SK-N-MC (cell line): Measurements from ENCODE around the gene PIK3C3.

ENCODE experiments used
- DNase-seq: peaks from one replicate; pipeline ENCODE4 v3.0.0-alpha.2; 2011; ENCODE audit warnings: low read depth, low spot score
- H3K27ac ChIP-seq: fragments of 200-600 bp; sonication (generic); 2 replicates; pipeline ENCODE4 v1.5.1; 2016; ENCODE audit warnings: mixed run types
- H3K36me3 ChIP-seq: fragments of 200-600 bp; sonication (generic); 2 replicates; pipeline ENCODE4 v1.6.1; 2017; ENCODE audit warnings: antibody characterized with exemption, low read length, mixed read lengths; ENCODE audit not compliant: insufficient read depth
- H3K4me3 ChIP-seq: fragments of 200-600 bp; sonication (generic); 2 replicates; pipeline ENCODE4 v1.5.1; 2016
- H3K9ac ChIP-seq: fragments of 200-600 bp; sonication (generic); 2 replicates; pipeline ENCODE4 v1.8.0; 2017; ENCODE audit warnings: mixed run types, mixed read lengths; ENCODE audit not compliant: insufficient read length
- H3K9me3 ChIP-seq: fragments of 200-600 bp; sonication (generic); 2 replicates; pipeline ENCODE4 v1.6.1; 2017; ENCODE audit warnings: low read depth, mild to moderate bottlenecking, antibody characterized with exemption, low read length, moderate library complexity, mixed read lengths
- EZH2 ChIP-seq: fragments of 200-600 bp; sonication (generic); IDR thresholded peaks from one replicate; pipeline ENCODE4 v1.6.1; 2017; ENCODE audit warnings: antibody characterized with exemption
- FOXP2 ChIP-seq: optimal IDR thresholded peaks from 2 replicates; pipeline ENCODE3; 2011; ENCODE audit warnings: mild to moderate bottlenecking, moderate library complexity; ENCODE audit not compliant: insufficient read depth; ENCODE audit errors: extremely low read length, control extremely low read depth
- POLR2AphosphoS5 ChIP-seq: IDR thresholded peaks from 2 replicates; pipeline ENCODE4 v1.6.1; 2012; ENCODE audit warnings: mild to moderate bottlenecking, low read depth, low read length, borderline replicate concordance

The PIK3C3 gene

DNA sequence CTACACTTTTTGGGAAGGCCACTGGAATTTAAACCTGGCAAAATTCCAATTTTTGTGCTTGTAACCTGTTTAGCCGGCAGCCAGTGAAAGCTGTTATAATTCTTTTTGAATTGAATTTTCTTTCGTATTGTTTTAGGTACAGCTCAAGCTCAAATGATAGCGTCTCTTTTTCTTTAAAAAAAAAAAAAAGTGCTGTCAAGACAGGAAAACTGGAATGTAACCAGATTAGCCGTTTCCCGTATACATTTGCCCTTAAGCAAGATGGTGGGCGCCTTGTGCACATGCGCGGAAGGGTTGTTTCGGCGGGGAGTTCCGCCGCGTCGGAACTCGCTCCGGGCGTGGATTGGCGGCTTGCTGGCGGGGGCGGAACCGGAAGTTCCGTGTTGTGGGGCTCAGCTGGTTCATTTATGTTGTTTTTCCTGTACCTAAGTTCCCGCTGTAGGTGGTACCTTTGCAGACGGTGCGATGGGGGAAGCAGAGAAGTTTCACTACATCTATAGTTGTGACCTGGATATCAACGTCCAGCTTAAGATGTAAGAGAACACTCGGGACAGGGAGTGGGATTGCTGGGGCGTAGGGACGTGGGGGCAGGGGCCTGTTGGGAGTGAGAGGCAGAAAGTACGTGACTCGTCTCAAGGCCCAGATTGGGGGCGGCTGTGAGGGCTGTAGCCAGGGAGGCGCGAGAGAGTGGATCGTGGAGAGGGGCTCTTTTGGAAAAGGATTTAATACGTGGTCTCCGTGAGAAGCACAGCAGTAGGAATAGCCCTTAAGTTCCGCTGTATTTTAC is at the start of gene PIK3C3:
Gene PIK3C3, plus strand, starts transcription at position 408 of the 787 bp plus-strand sequence. Its CDS starts 58 bp downstream, at position 466.
- TF ChIP-seq EZH2 (no peak), POLR2AphosphoS5 (peak; percentile 53; the same call in 1 of the 2 replicates)
- Histone ChIP-seq H3K36me3 (peaks cover 12% of the 10 kb centered on the region), H3K9me3 (no peaks in the 10 kb centered on the region), H3K9ac (peak within 1 kb of the TSS; percentile 92), H3K4me3 (peak within 1 kb of the TSS; percentile 96), H3K27ac (peak within 1 kb of the TSS; percentile 54; the same call in 1 of the 2 replicates)
- DNase-seq: peak; percentile 93

DNA sequence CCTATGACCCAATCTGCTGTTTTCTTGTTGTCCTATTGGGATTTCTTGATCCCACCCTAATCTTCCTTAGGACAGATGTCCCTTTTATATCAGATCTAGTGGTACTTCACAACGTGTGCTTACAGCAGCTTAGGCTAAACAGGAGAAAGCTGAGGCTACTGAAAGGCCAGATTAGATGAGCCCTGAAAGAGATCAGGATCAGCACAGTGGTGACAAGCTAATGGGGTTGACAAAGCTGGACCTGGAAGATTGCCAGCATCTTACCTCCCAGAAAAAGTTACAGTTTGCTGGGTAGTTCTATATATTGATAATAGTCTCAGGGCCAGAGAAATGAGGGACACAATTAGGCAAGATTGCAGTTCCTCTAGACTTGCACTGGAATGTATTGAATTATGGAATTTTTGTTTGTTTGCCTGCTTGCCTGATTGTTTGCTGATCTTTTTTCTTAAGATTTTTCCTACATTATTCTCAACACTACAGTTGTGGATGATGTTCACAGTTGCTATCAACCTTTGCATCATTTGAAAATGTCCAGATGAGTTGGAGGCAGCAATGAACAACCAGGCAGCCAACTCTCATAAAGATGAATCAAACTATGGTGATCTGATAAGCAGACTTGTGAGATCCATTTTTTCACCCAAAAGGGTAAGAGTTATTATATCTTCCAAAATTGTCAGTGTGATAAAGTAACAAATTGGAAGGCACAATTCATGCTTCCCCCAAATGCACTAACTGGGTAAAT is 49.1 kb upstream of the PIK3C3 start:
- Histone ChIP-seq H3K9me3 (no peaks in the 10 kb centered on the region), H3K9ac (no peak overlapping the region), H3K4me3 (no peak overlapping the region), H3K27ac (no peak overlapping the region), H3K36me3 (no peaks in the 10 kb centered on the region)
- no peak for TF ChIP-seq EZH2
- no peak for DNase-seq

DNA sequence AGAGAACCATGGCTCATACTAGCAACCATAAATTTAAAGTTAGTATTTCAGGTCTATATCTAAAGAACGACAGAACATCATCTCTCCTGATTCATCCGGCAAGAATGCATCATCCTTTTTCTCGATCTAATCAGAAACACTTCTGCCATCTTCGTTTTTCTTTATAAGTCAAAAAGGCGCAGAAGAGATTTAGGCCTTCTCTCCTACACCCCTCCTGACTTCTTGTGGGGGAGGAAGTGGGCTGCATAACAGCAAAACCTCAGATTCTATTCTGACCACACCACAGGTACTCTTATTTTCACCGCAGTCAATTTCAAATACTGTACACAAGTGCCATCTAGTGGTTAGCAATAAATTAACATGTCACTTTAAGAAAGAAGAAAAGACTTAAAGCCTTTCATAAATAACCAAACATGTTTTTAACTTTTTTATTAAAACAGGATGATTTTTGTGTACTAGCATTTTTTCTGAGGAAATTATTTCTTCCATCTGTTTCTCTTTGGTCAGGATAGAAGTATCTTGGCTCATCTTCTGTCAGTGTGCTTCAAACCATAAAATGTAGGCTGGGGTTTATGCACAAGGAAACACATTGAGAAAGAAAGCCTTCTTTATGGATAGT is 48.4 kb upstream of the PIK3C3 start:
- no peak overlapping the region for H3K27ac ChIP-seq
- H3K9ac ChIP-seq: no peak overlapping the region
- H3K36me3 ChIP-seq: no peaks in the 10 kb centered on the region
- TF ChIP-seq FOXP2 (no peak), POLR2AphosphoS5 (no peak), EZH2 (no peak)
- H3K9me3 ChIP-seq: no peaks in the 10 kb centered on the region
- peak; percentile 34 for DNase-seq
- no peak overlapping the region for H3K4me3 ChIP-seq

DNA sequence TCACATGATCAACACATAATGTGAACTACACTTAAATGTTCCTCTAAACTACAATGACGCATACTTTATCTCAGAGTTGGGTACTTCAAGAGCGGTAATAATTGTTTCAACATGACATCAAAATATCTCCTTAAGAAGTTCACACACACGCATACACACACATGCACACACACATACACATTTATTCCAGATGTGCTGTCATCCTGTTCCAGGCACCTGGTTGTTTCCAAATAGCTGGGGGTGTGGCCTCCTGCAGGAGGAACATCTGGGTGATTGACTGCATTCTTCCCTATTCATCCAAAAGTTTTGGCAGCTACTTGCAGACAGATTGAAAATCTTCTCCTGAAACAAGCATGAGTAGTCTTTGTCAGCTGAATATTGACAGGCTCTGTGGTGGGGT is 37.9 kb upstream of the PIK3C3 start:
- H3K27ac ChIP-seq: no peak overlapping the region
- H3K9ac ChIP-seq: no peak overlapping the region
- no peaks in the 10 kb centered on the region for H3K9me3 ChIP-seq
- DNase-seq: no peak
- TF ChIP-seq EZH2 (no peak), FOXP2 (no peak), POLR2AphosphoS5 (no peak)
- H3K36me3 ChIP-seq: no peaks in the 10 kb centered on the region
- H3K4me3 ChIP-seq: no peak overlapping the region

DNA sequence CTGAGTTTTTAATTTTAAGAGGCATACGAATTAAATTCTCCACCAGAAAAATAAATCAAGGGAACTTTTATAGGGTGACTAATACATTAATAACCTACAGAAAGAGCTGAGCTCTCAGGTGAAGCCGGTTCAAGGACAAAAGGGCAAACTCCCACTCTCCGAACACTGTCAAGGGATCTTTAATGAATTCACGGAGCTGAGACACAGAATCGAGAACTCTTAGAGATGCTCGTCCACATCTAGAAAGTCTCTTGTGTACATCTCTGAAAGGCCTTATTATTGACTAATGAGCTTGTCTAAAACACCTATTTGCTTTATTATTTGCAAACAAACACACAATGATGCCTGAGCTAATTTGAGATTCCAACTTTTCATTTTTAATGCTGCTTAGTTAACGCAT is 33.3 kb upstream of the PIK3C3 start:
- Histone ChIP-seq H3K9ac (no peak overlapping the region), H3K9me3 (no peaks in the 10 kb centered on the region), H3K4me3 (no peak overlapping the region), H3K27ac (no peak overlapping the region), H3K36me3 (no peaks in the 10 kb centered on the region)
- no peak for DNase-seq
- no peak for TF ChIP-seq POLR2AphosphoS5
- TF ChIP-seq EZH2: no peak
- TF ChIP-seq FOXP2: no peak

GRCh38 chr18:41922176-41922575 is 32.9 kb upstream of the PIK3C3 start:
- no peak overlapping the region; the same call in 1 of the 2 replicates for H3K27ac ChIP-seq
- no peaks in the 10 kb centered on the region for H3K9me3 ChIP-seq
- H3K4me3 ChIP-seq: no peak overlapping the region
- no peak overlapping the region for H3K9ac ChIP-seq
- TF ChIP-seq POLR2AphosphoS5 (no peak), FOXP2 (no peak), EZH2 (no peak)
- H3K36me3 ChIP-seq: no peaks in the 10 kb centered on the region
- no peak for DNase-seq

- DNase-seq: no peak
- Histone ChIP-seq H3K4me3 (no peak overlapping the region), H3K27ac (peak overlapping the region; percentile 61; the same call in 1 of the 2 replicates), H3K9me3 (no peaks in the 10 kb centered on the region), H3K36me3 (no peaks in the 10 kb centered on the region), H3K9ac (no peak overlapping the region)
- TF ChIP-seq FOXP2 (no peak), POLR2AphosphoS5 (no peak), EZH2 (no peak)
Observed at GRCh38 chr18:41922841-41923240, 32.2 kb upstream of the PIK3C3 start.

DNA sequence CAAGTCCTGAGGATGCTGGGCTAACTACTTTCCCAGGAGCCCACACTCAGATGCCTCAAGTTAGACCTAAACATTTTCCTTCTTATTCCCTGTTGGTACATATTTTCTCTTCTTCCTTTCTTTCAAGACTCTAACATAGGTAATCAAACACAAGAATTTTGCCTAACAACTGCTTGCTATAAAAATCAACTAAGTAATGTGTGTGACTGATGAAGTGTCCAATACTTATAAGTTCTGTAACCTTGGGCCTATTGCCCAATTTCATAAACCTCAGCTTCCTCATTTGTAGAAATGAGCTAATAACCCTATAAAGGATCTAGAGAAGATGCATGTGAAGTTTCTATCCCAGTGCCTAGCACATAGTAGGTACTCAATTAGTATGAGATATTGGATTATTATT is 31.6 kb upstream of the PIK3C3 start:
- Histone ChIP-seq H3K27ac (no peak overlapping the region), H3K36me3 (no peaks in the 10 kb centered on the region), H3K9ac (no peak overlapping the region), H3K9me3 (no peaks in the 10 kb centered on the region), H3K4me3 (no peak overlapping the region)
- no peak for DNase-seq
- TF ChIP-seq POLR2AphosphoS5: no peak
- no peak for TF ChIP-seq EZH2
- no peak for TF ChIP-seq FOXP2
